Measurements from ENCODE around the gene MGRN1.

MGRN1 gene

DNA sequence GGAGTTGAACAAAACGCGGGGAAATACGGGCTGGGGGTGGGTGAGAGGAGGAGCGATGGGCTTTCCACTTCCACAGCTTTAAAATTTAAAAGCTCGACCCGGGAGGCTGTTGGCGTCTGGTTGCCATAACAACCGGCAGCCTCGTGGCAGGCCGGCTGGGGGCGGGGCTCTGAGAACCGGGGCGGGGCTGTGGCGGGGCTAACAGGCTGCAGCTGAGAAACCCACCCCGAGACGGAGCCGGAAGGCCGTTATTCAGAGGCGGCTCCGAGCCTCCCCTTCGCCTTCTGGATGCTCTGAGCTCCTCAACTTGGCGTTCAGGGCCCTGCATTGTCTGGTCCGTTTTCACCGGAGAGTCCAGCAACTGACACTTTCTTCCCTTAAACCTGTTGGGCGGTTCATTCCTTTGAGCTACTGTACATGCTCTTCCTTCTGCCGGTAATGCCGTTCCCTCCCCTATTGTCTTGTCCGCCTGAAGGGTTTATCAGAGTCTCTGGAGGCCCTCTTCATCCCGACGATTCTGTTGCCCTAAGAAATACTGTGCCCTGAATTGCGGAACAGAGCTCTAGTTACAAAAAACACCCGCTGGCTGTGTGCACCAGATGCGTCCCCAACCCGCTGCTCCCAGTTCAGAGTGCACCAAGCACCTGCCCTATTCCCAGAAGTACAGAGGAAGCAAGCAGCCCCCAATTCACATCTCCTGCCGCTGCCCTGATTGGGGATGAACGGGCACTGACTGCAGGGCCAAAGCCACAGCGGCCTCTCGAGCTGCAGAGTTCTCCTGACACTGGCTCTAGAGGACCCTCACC, 110.3 kb downstream of the MGRN1 start:
- TF ChIP-seq, protein P1, sequence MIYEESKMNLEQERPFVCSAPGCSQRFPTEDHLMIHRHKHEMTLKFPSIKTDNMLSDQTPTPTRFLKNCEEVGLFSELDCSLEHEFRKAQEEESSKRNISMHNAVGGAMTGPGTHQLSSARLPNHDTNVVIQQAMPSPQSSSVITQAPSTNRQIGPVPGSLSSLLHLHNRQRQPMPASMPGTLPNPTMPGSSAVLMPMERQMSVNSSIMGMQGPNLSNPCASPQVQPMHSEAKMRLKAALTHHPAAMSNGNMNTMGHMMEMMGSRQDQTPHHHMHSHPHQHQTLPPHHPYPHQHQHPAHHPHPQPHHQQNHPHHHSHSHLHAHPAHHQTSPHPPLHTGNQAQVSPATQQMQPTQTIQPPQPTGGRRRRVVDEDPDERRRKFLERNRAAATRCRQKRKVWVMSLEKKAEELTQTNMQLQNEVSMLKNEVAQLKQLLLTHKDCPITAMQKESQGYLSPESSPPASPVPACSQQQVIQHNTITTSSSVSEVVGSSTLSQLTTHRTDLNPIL (CRISPR knock-in tag; IDR thresholded peaks at IDR 0.05; ENCODE audit: low read depth), result no peak
- TF ChIP-seq ZNF8 (CRISPR knock-in tag; IDR thresholded peaks at IDR 0.05), result no peak
- no peak for TF ChIP-seq ZC3H10 (CRISPR knock-in tag; IDR thresholded peaks at IDR 0.05)
- no peak for TF ChIP-seq ZNF70 (CRISPR knock-in tag; IDR thresholded peaks at IDR 0.05)
- TF ChIP-seq ZFP3 (CRISPR knock-in tag; IDR thresholded peaks at IDR 0.05), result no peak
- no peak for TF ChIP-seq BACH2 (CRISPR knock-in tag; IDR thresholded peaks at IDR 0.05; ENCODE audit: borderline replicate concordance)
- no peak for TF ChIP-seq ZFP30 (CRISPR knock-in tag; IDR thresholded peaks at IDR 0.05)
- TF ChIP-seq ESRRG (CRISPR knock-in tag; IDR thresholded peaks at IDR 0.05), result no peak
- TF ChIP-seq, protein P2, sequence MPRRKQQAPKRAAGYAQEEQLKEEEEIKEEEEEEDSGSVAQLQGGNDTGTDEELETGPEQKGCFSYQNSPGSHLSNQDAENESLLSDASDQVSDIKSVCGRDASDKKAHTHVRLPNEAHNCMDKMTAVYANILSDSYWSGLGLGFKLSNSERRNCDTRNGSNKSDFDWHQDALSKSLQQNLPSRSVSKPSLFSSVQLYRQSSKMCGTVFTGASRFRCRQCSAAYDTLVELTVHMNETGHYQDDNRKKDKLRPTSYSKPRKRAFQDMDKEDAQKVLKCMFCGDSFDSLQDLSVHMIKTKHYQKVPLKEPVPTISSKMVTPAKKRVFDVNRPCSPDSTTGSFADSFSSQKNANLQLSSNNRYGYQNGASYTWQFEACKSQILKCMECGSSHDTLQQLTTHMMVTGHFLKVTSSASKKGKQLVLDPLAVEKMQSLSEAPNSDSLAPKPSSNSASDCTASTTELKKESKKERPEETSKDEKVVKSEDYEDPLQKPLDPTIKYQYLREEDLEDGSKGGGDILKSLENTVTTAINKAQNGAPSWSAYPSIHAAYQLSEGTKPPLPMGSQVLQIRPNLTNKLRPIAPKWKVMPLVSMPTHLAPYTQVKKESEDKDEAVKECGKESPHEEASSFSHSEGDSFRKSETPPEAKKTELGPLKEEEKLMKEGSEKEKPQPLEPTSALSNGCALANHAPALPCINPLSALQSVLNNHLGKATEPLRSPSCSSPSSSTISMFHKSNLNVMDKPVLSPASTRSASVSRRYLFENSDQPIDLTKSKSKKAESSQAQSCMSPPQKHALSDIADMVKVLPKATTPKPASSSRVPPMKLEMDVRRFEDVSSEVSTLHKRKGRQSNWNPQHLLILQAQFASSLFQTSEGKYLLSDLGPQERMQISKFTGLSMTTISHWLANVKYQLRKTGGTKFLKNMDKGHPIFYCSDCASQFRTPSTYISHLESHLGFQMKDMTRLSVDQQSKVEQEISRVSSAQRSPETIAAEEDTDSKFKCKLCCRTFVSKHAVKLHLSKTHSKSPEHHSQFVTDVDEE (CRISPR knock-in tag; IDR thresholded peaks at IDR 0.05), result no peak
- TF ChIP-seq RARB (CRISPR knock-in tag; IDR thresholded peaks at IDR 0.05), result no peak
- TF ChIP-seq, protein P3, sequence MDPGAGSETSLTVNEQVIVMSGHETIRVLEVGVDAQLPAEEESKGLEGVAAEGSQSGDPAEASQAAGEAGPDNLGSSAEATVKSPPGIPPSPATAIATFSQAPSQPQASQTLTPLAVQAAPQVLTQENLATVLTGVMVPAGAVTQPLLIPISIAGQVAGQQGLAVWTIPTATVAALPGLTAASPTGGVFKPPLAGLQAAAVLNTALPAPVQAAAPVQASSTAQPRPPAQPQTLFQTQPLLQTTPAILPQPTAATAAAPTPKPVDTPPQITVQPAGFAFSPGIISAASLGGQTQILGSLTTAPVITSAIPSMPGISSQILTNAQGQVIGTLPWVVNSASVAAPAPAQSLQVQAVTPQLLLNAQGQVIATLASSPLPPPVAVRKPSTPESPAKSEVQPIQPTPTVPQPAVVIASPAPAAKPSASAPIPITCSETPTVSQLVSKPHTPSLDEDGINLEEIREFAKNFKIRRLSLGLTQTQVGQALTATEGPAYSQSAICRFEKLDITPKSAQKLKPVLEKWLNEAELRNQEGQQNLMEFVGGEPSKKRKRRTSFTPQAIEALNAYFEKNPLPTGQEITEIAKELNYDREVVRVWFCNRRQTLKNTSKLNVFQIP (CRISPR knock-in tag; IDR thresholded peaks at IDR 0.05; ENCODE audit: borderline replicate concordance, low read depth), result no peak
- no peak for TF ChIP-seq ZNF565 (CRISPR knock-in tag; conservative IDR thresholded peaks at IDR 0.05; ENCODE audit: low read depth)
- TF ChIP-seq OSR1 (CRISPR knock-in tag; IDR thresholded peaks at IDR 0.05), result no peak
- no peak for TF ChIP-seq ISL1 (CRISPR knock-in tag; IDR thresholded peaks at IDR 0.05)
- no peak for TF ChIP-seq PPARA (CRISPR knock-in tag; IDR thresholded peaks at IDR 0.05; ENCODE audit: borderline replicate concordance)
- no peak for TF ChIP-seq TCF4 (CRISPR knock-in tag; IDR thresholded peaks at IDR 0.05; ENCODE audit: borderline replicate concordance)
- TF ChIP-seq, protein P4, sequence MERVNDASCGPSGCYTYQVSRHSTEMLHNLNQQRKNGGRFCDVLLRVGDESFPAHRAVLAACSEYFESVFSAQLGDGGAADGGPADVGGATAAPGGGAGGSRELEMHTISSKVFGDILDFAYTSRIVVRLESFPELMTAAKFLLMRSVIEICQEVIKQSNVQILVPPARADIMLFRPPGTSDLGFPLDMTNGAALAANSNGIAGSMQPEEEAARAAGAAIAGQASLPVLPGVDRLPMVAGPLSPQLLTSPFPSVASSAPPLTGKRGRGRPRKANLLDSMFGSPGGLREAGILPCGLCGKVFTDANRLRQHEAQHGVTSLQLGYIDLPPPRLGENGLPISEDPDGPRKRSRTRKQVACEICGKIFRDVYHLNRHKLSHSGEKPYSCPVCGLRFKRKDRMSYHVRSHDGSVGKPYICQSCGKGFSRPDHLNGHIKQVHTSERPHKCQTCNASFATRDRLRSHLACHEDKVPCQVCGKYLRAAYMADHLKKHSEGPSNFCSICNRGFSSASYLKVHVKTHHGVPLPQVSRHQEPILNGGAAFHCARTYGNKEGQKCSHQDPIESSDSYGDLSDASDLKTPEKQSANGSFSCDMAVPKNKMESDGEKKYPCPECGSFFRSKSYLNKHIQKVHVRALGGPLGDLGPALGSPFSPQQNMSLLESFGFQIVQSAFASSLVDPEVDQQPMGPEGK (CRISPR knock-in tag; IDR thresholded peaks at IDR 0.05; ENCODE audit: borderline replicate concordance), result no peak
- TF ChIP-seq SNAI2 (CRISPR knock-in tag; IDR thresholded peaks at IDR 0.05), result no peak
- peak; percentile 81 for ATAC-seq

DNA sequence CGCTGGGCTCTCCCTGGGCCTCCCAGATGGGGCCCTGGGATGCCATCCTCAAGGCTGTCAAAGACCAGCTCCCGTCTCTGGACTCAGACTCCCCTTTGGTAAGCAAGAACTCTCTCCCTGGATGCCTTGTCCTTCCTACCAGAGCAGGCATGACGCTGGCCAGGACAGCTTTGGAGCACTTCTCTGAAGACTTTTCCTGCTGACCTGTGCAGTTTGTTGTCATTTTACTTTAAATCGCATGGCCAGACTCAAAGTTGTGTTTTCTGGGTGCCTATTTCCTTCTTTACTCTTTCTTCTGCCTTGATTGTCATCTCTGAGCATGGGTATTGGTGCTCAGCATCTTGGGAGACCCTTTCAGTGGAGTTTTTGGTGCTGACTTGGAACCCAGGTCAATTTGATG, 111.9 kb downstream of the MGRN1 start:
- ATAC-seq, result no peak
- TF ChIP-seq, protein P3 (CRISPR knock-in tag; IDR thresholded peaks at IDR 0.05; ENCODE audit: borderline replicate concordance, low read depth), result no peak
- TF ChIP-seq SNAI2 (CRISPR knock-in tag; IDR thresholded peaks at IDR 0.05) (no peak), ZNF8 (CRISPR knock-in tag; IDR thresholded peaks at IDR 0.05) (no peak), ZFP30 (CRISPR knock-in tag; IDR thresholded peaks at IDR 0.05) (no peak), TOX (CRISPR knock-in tag; IDR thresholded peaks at IDR 0.05; ENCODE audit: borderline replicate concordance) (no peak), ZNF565 (CRISPR knock-in tag; conservative IDR thresholded peaks at IDR 0.05; ENCODE audit: low read depth) (no peak), CSDC2 (CRISPR knock-in tag; IDR thresholded peaks at IDR 0.05) (no peak), ARNTL (CRISPR knock-in tag; IDR thresholded peaks at IDR 0.05; ENCODE audit: borderline replicate concordance, low read depth) (no peak), BACH2 (CRISPR knock-in tag; IDR thresholded peaks at IDR 0.05; ENCODE audit: borderline replicate concordance) (no peak), PPARA (CRISPR knock-in tag; IDR thresholded peaks at IDR 0.05; ENCODE audit: borderline replicate concordance) (no peak), ZC3H10 (CRISPR knock-in tag; IDR thresholded peaks at IDR 0.05) (no peak), ISL1 (CRISPR knock-in tag; IDR thresholded peaks at IDR 0.05) (no peak)
- TF ChIP-seq, protein P5, sequence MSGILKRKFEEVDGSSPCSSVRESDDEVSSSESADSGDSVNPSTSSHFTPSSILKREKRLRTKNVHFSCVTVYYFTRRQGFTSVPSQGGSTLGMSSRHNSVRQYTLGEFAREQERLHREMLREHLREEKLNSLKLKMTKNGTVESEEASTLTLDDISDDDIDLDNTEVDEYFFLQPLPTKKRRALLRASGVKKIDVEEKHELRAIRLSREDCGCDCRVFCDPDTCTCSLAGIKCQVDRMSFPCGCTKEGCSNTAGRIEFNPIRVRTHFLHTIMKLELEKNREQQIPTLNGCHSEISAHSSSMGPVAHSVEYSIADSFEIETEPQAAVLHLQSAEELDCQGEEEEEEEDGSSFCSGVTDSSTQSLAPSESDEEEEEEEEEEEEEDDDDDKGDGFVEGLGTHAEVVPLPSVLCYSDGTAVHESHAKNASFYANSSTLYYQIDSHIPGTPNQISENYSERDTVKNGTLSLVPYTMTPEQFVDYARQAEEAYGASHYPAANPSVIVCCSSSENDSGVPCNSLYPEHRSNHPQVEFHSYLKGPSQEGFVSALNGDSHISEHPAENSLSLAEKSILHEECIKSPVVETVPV (CRISPR knock-in tag; IDR thresholded peaks at IDR 0.05), result no peak
- TF ChIP-seq, protein P2 (CRISPR knock-in tag; IDR thresholded peaks at IDR 0.05), result no peak
- TF ChIP-seq, protein P4 (CRISPR knock-in tag; IDR thresholded peaks at IDR 0.05; ENCODE audit: borderline replicate concordance), result no peak

Measured in SK-N-SH treated with all-trans-retinoic acid at 6 μM for 48 hours (cell line).